ENCODE measurements around the gene TSFM. TPM values are rescaled to one million over a fixed set of nuclear protein-coding genes. Genes with fewer than 3 reads are reported as not detected.

TSFM gene
- total RNA-seq (2021), result 52.6 and 58.5 TPM in 2 replicates
- Bru-seq, nascent RNA, result percentile 79 among the genes with signal in this experiment
- BruChase-seq, experiment 1, labeled RNA remaining after a 2-hour chase, result percentile 81 among the genes with signal in this experiment
- BruChase-seq, experiment 2, labeled RNA remaining after a 6-hour chase, result percentile 78 among the genes with signal in this experiment
- long read RNA-seq, transcript TSFM-204 (6 exons, 2,192 nt), result major isoform, 62 of 74 reads
- long read RNA-seq, partial matches to known transcripts, result 2 of 74 reads
- long read RNA-seq, other reads (novel, unspliced or antisense), result 5 of 74 reads

GRCh38 chr12:57782608-57783465 lies at the start of gene TSFM:
TSS of gene TSFM (plus strand) at chr12:57782787. CDS start at chr12:57782802, 15 bp downstream.
- intact Hi-C loops (cut with micrococcal nuclease; ENCODE audit: unreplicated experiment), result no loop called here

GRCh38 chr12:57733928-57734327 lies 48.7 kb upstream of the TSFM start:
- H3K4me1 ChIP-seq (ENCODE audit: insufficient read depth, low read length, poor library complexity, severe bottlenecking), result peaks cover 17% of the 10 kb centered on the region
- BruUV-seq (replicated peaks), result no TSS peak
- DNase-seq (ENCODE audit: low spot score), result no peak
- CTCF ChIA-PET, result no interaction called here
- no peak for TF ChIP-seq CTCF (conservative IDR thresholded peaks at IDR 0.05; ENCODE audit: low read depth, low read length)
- no peaks in the 10 kb centered on the region for H3K36me3 ChIP-seq (ENCODE audit: insufficient read depth, low read length, poor library complexity, severe bottlenecking)
- no peaks in the 10 kb centered on the region for H3K9me3 ChIP-seq (ENCODE audit: low read depth, low read length, poor library complexity, severe bottlenecking)
- peaks cover 18% of the 10 kb centered on the region for H3K27me3 ChIP-seq (replicated peaks; ENCODE audit: insufficient read depth, low read depth, low read length, poor library complexity)
- intact Hi-C loops (cut with micrococcal nuclease; ENCODE audit: unreplicated experiment), result no loop called here
- H3K27ac ChIP-seq (ENCODE audit: low read depth, low read length, poor library complexity, severe bottlenecking), result no peak overlapping the region
- POLR2A ChIA-PET (ENCODE audit: low non-redundant PET), result no interaction called here
- H3K4me3 ChIP-seq (ENCODE audit: low read depth, low read length, poor library complexity, severe bottlenecking), result no peak overlapping the region

More at GRCh38 chr12:57782608-57783465, at the start of gene TSFM:
- ChIA-PET POLR2A (ENCODE audit: low non-redundant PET) (no interaction called here), CTCF (interaction anchor here (1.0 to 1.4 kb wide), 2 partner anchors 11 to 21 kb away, joined by 3 to 4 read pairs; partner anchors contain the start of genes EEF1AKMT3 and METTL1)
- no peaks in the 10 kb centered on the region for H3K27me3 ChIP-seq (replicated peaks; ENCODE audit: insufficient read depth, low read depth, low read length, poor library complexity)
- peak; percentile 97 for DNase-seq (ENCODE audit: low spot score)
- peaks cover 35% of the 10 kb centered on the region for H3K36me3 ChIP-seq (ENCODE audit: insufficient read depth, low read length, poor library complexity, severe bottlenecking)
- no peaks in the 10 kb centered on the region for H3K9me3 ChIP-seq (ENCODE audit: low read depth, low read length, poor library complexity, severe bottlenecking)
- TF ChIP-seq CTCF (conservative IDR thresholded peaks at IDR 0.05; ENCODE audit: low read depth, low read length) (peak; percentile 94), EZH2 (IDR thresholded peaks at IDR 0.05; ENCODE audit: borderline replicate concordance, low read depth, low read length, poor library complexity, severe bottlenecking) (no peak)
- no TSS peak for BruUV-seq (replicated peaks)
- H3K27ac ChIP-seq (ENCODE audit: low read depth, low read length, poor library complexity, severe bottlenecking), result peak within 1 kb of the TSS; percentile 79
- H3K4me1 ChIP-seq (ENCODE audit: insufficient read depth, low read length, poor library complexity, severe bottlenecking), result no peaks in the 10 kb centered on the region
- peak within 1 kb of the TSS; percentile 95 for H3K4me3 ChIP-seq (ENCODE audit: low read depth, low read length, poor library complexity, severe bottlenecking)

- DNase-seq (ENCODE audit: low spot score), result no peak
- no peak overlapping the region for H3K4me3 ChIP-seq (ENCODE audit: low read depth, low read length, poor library complexity, severe bottlenecking)
- no peaks in the 10 kb centered on the region for H3K36me3 ChIP-seq (ENCODE audit: insufficient read depth, low read length, poor library complexity, severe bottlenecking)
- peaks cover 18% of the 10 kb centered on the region for H3K27me3 ChIP-seq (replicated peaks; ENCODE audit: insufficient read depth, low read depth, low read length, poor library complexity)
- POLR2A ChIA-PET (ENCODE audit: low non-redundant PET), result no interaction called here
- TF ChIP-seq EZH2 (IDR thresholded peaks at IDR 0.05; ENCODE audit: borderline replicate concordance, low read depth, low read length, poor library complexity, severe bottlenecking), result no peak
- TF ChIP-seq CTCF (conservative IDR thresholded peaks at IDR 0.05; ENCODE audit: low read depth, low read length), result no peak
- no TSS peak for BruUV-seq (replicated peaks)
- peaks cover 22% of the 10 kb centered on the region for H3K4me1 ChIP-seq (ENCODE audit: insufficient read depth, low read length, poor library complexity, severe bottlenecking)
- no peak overlapping the region for H3K27ac ChIP-seq (ENCODE audit: low read depth, low read length, poor library complexity, severe bottlenecking)
- H3K9me3 ChIP-seq (ENCODE audit: low read depth, low read length, poor library complexity, severe bottlenecking), result no peaks in the 10 kb centered on the region
- CTCF ChIA-PET, result no interaction called here
- intact Hi-C loops (cut with micrococcal nuclease; ENCODE audit: unreplicated experiment), result no loop called here
These were observed 48.0 kb upstream of the TSFM start for GRCh38 chr12:57734591-57734990.

Data from A673 (cell line).